WTC11 (cell line): Measurements from ENCODE around the gene FRMD4A. TPM values are rescaled to one million over a fixed set of nuclear protein-coding genes. Genes with fewer than 3 reads are reported as not detected.

Experiments
- ATAC-seq: fragments of 200-7000 bp; cut with Tn5 transposase; 2 replicates; pipeline ENCODE4 v1.10.0; 2021; ENCODE audit warnings: mild to moderate bottlenecking, moderate library complexity
- CTCF ChIA-PET: fragments of 300-600 bp; sonication (Branson Sonifier 250); formaldehyde crosslinking; loops from one replicate; lab custom pipeline; 2021; ENCODE audit warnings: antibody characterized with exemption; lab: Charles Lee
- POLR2A ChIA-PET: fragments of 350-600 bp; sonication (Branson Sonifier 250); formaldehyde crosslinking; loops from one replicate; lab custom pipeline; 2021; ENCODE audit warnings: antibody characterized with exemption; lab: Charles Lee
- DNase-seq: peaks from one replicate; pipeline ENCODE4 v3.0.0; 2021; ENCODE audit warnings: low spot score
- H3K27ac Mint-ChIP-seq: 2 replicates; pipeline ENCODE4 v1.8.0; 2021; ENCODE audit warnings: mixed read lengths
- H3K27me3 Mint-ChIP-seq: 2 replicates; pipeline ENCODE4 v1.8.0; 2021; ENCODE audit warnings: low read depth, mild to moderate bottlenecking, moderate library complexity, mixed read lengths
- H3K36me3 Mint-ChIP-seq: 2 replicates; pipeline ENCODE4 v1.8.0; 2021; ENCODE audit warnings: mixed read lengths
- H3K4me1 Mint-ChIP-seq: 2 replicates; pipeline ENCODE4 v1.8.0; 2022; ENCODE audit warnings: mixed read lengths
- H3K4me3 Mint-ChIP-seq: 2 replicates; pipeline ENCODE4 v1.8.0; 2021; ENCODE audit warnings: mild to moderate bottlenecking, moderate library complexity, mixed read lengths
- H3K9me3 Mint-ChIP-seq: 2 replicates; pipeline ENCODE4 v1.8.0; 2021; ENCODE audit warnings: mixed read lengths
- ATF1 ChIP-seq: sonication (generic); formaldehyde crosslinking; IDR thresholded peaks from 2 replicates; pipeline ENCODE4 v1.8.1; 2023; ENCODE audit warnings: mild to moderate bottlenecking, moderate library complexity, missing genetic modification reagents
- ATF3 ChIP-seq: sonication (generic); formaldehyde crosslinking; conservative IDR thresholded peaks from 2 replicates; pipeline ENCODE4 v1.8.1; 2022; ENCODE audit warnings: mild to moderate bottlenecking, missing genetic modification reagents
- CBFB ChIP-seq: sonication (generic); formaldehyde crosslinking; IDR thresholded peaks from 2 replicates; pipeline ENCODE4 v1.8.1; 2022; ENCODE audit warnings: mild to moderate bottlenecking, low read depth, missing genetic modification reagents
- CREM ChIP-seq: sonication (generic); formaldehyde crosslinking; IDR thresholded peaks from 2 replicates; pipeline ENCODE4 v1.8.1; 2022; ENCODE audit warnings: mild to moderate bottlenecking, missing genetic modification reagents, moderate library complexity
- ELF4 ChIP-seq: sonication (generic); formaldehyde crosslinking; IDR thresholded peaks from 2 replicates; pipeline ENCODE4 v1.8.1; 2022; ENCODE audit warnings: low read depth, mild to moderate bottlenecking, moderate library complexity, missing genetic modification reagents
- FOXK1 ChIP-seq: sonication (generic); formaldehyde crosslinking; IDR thresholded peaks from 2 replicates; pipeline ENCODE4 v1.8.0; 2022; ENCODE audit warnings: mild to moderate bottlenecking, moderate library complexity, missing genetic modification reagents
- FOXP4 ChIP-seq: sonication (generic); formaldehyde crosslinking; IDR thresholded peaks from 2 replicates; pipeline ENCODE4 v1.8.0; 2022; ENCODE audit warnings: mild to moderate bottlenecking, missing genetic modification reagents
- HMGA2 ChIP-seq: fragments of 250-450 bp; sonication (Bioruptor Pico); IDR thresholded peaks from 2 replicates; pipeline ENCODE4 v1.4.0; 2021; ENCODE audit warnings: mild to moderate bottlenecking, moderate library complexity
- HMGXB4 ChIP-seq: sonication (generic); formaldehyde crosslinking; IDR thresholded peaks from 2 replicates; pipeline ENCODE4 v1.8.1; 2023; ENCODE audit warnings: mild to moderate bottlenecking, moderate library complexity, missing genetic modification reagents
- IRF1 ChIP-seq: sonication (generic); formaldehyde crosslinking; IDR thresholded peaks from 2 replicates; pipeline ENCODE4 v1.8.0; 2023; ENCODE audit warnings: missing genetic modification reagents
- IRF2 ChIP-seq: sonication (generic); formaldehyde crosslinking; IDR thresholded peaks from 2 replicates; pipeline ENCODE4 v1.8.0; 2022; ENCODE audit warnings: low read depth, missing genetic modification reagents, borderline replicate concordance
- MAX ChIP-seq: sonication (generic); formaldehyde crosslinking; IDR thresholded peaks from 2 replicates; pipeline ENCODE4 v1.8.0; 2022; ENCODE audit warnings: mild to moderate bottlenecking, missing genetic modification reagents
- MXD4 ChIP-seq: fragments of 250-450 bp; sonication (Bioruptor Pico); IDR thresholded peaks from 2 replicates; pipeline ENCODE4 v1.8.0; 2021; ENCODE audit warnings: mild to moderate bottlenecking, moderate library complexity, borderline replicate concordance
- NR1H2 ChIP-seq: sonication (generic); formaldehyde crosslinking; IDR thresholded peaks from 2 replicates; pipeline ENCODE4 v1.9.0; 2021; ENCODE audit warnings: mild to moderate bottlenecking, moderate library complexity, missing genetic modification reagents
- STAT6 ChIP-seq: sonication (generic); formaldehyde crosslinking; conservative IDR thresholded peaks from 2 replicates; pipeline ENCODE4 v1.8.1; 2023; ENCODE audit warnings: mild to moderate bottlenecking, low read depth, missing genetic modification reagents, moderate library complexity
- TEAD4 ChIP-seq: sonication (generic); formaldehyde crosslinking; IDR thresholded peaks from 2 replicates; pipeline ENCODE4 v1.8.0; 2022; ENCODE audit warnings: mild to moderate bottlenecking, missing genetic modification reagents
- ZNF138 ChIP-seq: sonication (generic); formaldehyde crosslinking; conservative IDR thresholded peaks from 2 replicates; pipeline ENCODE4 v1.8.1; 2022; ENCODE audit warnings: mild to moderate bottlenecking, moderate library complexity, missing genetic modification reagents
- ZNF425 ChIP-seq: fragments of 250-450 bp; sonication (Bioruptor Pico); conservative IDR thresholded peaks from 2 replicates; pipeline ENCODE4 v1.9.0; 2021; ENCODE audit warnings: mild to moderate bottlenecking
- ZNF532 ChIP-seq: fragments of 250-450 bp; sonication (Bioruptor Pico); IDR thresholded peaks from 2 replicates; pipeline ENCODE4 v1.9.0; 2021; ENCODE audit warnings: mild to moderate bottlenecking, borderline replicate concordance
- total RNA-seq: library from RNA; stranded (reverse); gene quantifications from 3 replicates; pipeline ENCODE4 v1.2.3, GENCODE V29; 2021

FRMD4A gene
- total RNA-seq, 1 experiment from 2014 or later: 35.5 TPM

GRCh38 chr10:14093730-14094484 is 236.8 kb downstream of the FRMD4A start:
- H3K4me1 Mint-ChIP-seq: peaks cover 40% of the 10 kb centered on the region
- DNase-seq (peak; percentile 63), ATAC-seq (peak; percentile 78)
- H3K4me3 Mint-ChIP-seq: no peak overlapping the region
- POLR2A ChIA-PET: no interaction called here
- H3K9me3 Mint-ChIP-seq: no peaks in the 10 kb centered on the region
- H3K27ac Mint-ChIP-seq: no peak overlapping the region; the same call in 1 of the 2 replicates
- H3K36me3 Mint-ChIP-seq: no peaks in the 10 kb centered on the region
- TF ChIP-seq ZNF425 (CRISPR knock-in tag) (no peak), ATF3 (CRISPR knock-in tag) (no peak), IRF2 (no peak), CREM (no peak), IRF1 (CRISPR knock-in tag) (no peak), FOXK1 (CRISPR knock-in tag) (no peak), ZNF138 (no peak), MXD4 (CRISPR knock-in tag) (no peak), HMGXB4 (CRISPR knock-in tag) (no peak), CBFB (CRISPR knock-in tag) (no peak), ATF1 (CRISPR knock-in tag) (no peak), STAT6 (CRISPR knock-in tag) (no peak), ZNF532 (CRISPR knock-in tag) (no peak), HMGA2 (CRISPR knock-in tag) (no peak), MAX (no peak), NR1H2 (CRISPR knock-in tag) (no peak), FOXP4 (CRISPR knock-in tag) (no peak), ELF4 (no peak), TEAD4 (CRISPR knock-in tag) (no peak)
- CTCF ChIA-PET: interaction anchor here (0.6 to 1.5 kb wide), 29 partner anchors 8 to 312 kb away, joined by 3 to 10 read pairs (median 4); no protein-coding TSS in a partner anchor
- no peaks in the 10 kb centered on the region for H3K27me3 Mint-ChIP-seq
